Gastroesophageal sphincter (tissue), 4 donors: Measurements from ENCODE around the gene NR3C2. TPM values are rescaled to one million over a fixed set of nuclear protein-coding genes. Genes with fewer than 3 reads are reported as not detected.
A peak's percentile ranks its signal among the peaks of the same experiment; 100 is the strongest.

Experiments used
- ATAC-seq: fragments of 150-250 bp; one replicate; pipeline ENCODE4 v1.9.1; 2016; ENCODE audit warnings: mild to moderate bottlenecking, moderate library complexity
- H3K27ac ChIP-seq, 4 donors: fragments of 200-600 bp; sonication (generic) in 3 of 4; 1 replicate in 3 of 4; 2 replicates in 1 of 4; pipeline ENCODE4 v1.5.1; 2016 to 2019
- H3K27me3 ChIP-seq: fragments of 200-600 bp; sonication (generic); one replicate; pipeline ENCODE4 v1.5.1; 2019
- H3K36me3 ChIP-seq, 2 donors: fragments of 200-600 bp; sonication (generic); one replicate each; pipeline ENCODE4 v1.5.1; 2019; ENCODE audit warnings: control low read depth in 1 of 2
- H3K4me1 ChIP-seq, 3 donors: fragments of 200-600 bp; sonication (generic); 1 replicate in 2 of 3; 2 replicates in 1 of 3; pipeline ENCODE4 v1.5.1; 2016 to 2019; ENCODE audit warnings: control low read depth in 2 of 3
- H3K4me3 ChIP-seq, 2 donors: fragments of 200-600 bp; sonication (generic); one replicate each; pipeline ENCODE4 v1.5.1; 2019; ENCODE audit warnings: mild to moderate bottlenecking in 1 of 2, moderate library complexity in 1 of 2
- H3K9me3 ChIP-seq, 3 donors: fragments of 200-600 bp; sonication (generic); one replicate each; pipeline ENCODE4 v1.5.1; 2017 to 2019; ENCODE audit warnings: control low read depth in 2 of 3
- CTCF ChIP-seq, 4 experiments: fragments of 200-600 bp in 2 of 4; fragments of 450-650 bp in 2 of 4; sonication (generic) in 1 of 4; IDR thresholded peaks; one replicate each; pipeline ENCODE4 v1.5.1; 2017 to 2019; ENCODE audit warnings: antibody characterized with exemption in 4 of 4, mild to moderate bottlenecking in 2 of 4, moderate library complexity in 2 of 4
- EP300 ChIP-seq: sonication (generic); formaldehyde crosslinking; IDR thresholded peaks from one replicate; pipeline ENCODE4 v1.6.1; 2017; ENCODE audit warnings: antibody characterized with exemption, mild to moderate bottlenecking
- POLR2A ChIP-seq, 2 donors: fragments of 450-650 bp; IDR thresholded peaks; one replicate each; pipeline ENCODE4 v1.6.1; 2017; ENCODE audit warnings: antibody characterized with exemption in 2 of 2, mild to moderate bottlenecking in 2 of 2, moderate library complexity in 1 of 2
- POLR2AphosphoS5 ChIP-seq: sonication (generic); formaldehyde crosslinking; IDR thresholded peaks from one replicate; pipeline ENCODE4 v1.6.1; 2017; ENCODE audit warnings: antibody characterized with exemption
- WGBS, 2 donors: methylation state at CpG; one replicate each; pipeline ENCODE4 v1.1.5; 2018; ENCODE audit warnings: low coverage in 1 of 2; 5-methylcytosine and 5-hydroxymethylcytosine counted together
- total RNA-seq, 4 donors: library from RNA; depleted of rRNA; stranded (reverse); fragments of >200 nt; gene quantifications; one replicate each; pipeline ENCODE4 v1.1.0, GENCODE V29; 2016

NR3C2 gene
- total RNA-seq, 4 donors from 2014 or later, result 11.6 to 15.9 (median 13.9) TPM

- no peaks in the 10 kb centered on the region for H3K27me3 ChIP-seq
- H3K9me3 ChIP-seq, result no peaks in the 10 kb centered on the region
- H3K36me3 ChIP-seq, result no peaks in the 10 kb centered on the region
- H3K27ac ChIP-seq, result no peak overlapping the region
- 38 to 57% methylated on average over 1 of the region's 1 CpG for WGBS, 2 donors
- no peak overlapping the region for H3K4me3 ChIP-seq
- no peak for TF ChIP-seq POLR2A (IDR thresholded peaks at IDR 0.05)
- TF ChIP-seq POLR2AphosphoS5, result no peak
- TF ChIP-seq CTCF (IDR thresholded peaks at IDR 0.05), result no peak
- no peak for TF ChIP-seq EP300
- H3K4me1 ChIP-seq, result peaks cover 0 to 26% (median 0%) of the 10 kb centered on the region in 3 donors
- no peak for ATAC-seq
Measured at GRCh38 chr4:148225639-148226038, 216.6 kb downstream of the NR3C2 start.

GRCh38 chr4:148224476-148224875, 217.7 kb downstream of the NR3C2 start:
- Histone ChIP-seq H3K9me3 (no peaks in the 10 kb centered on the region), H3K27me3 (no peaks in the 10 kb centered on the region), H3K36me3 (no peaks in the 10 kb centered on the region), H3K4me3 (no peak overlapping the region), H3K27ac (no peak overlapping the region), H3K4me1 (peaks cover 0 to 21% (median 0%) of the 10 kb centered on the region in 3 donors)
- TF ChIP-seq CTCF (IDR thresholded peaks at IDR 0.05) (no peak), EP300 (no peak)
- ATAC-seq, result no peak
- whole genome bisulfite sequencing, 2 donors, result 33 to 51% methylated on average over 3 of the region's 3 CpGs

- ATAC-seq, result no peak
- Histone ChIP-seq H3K36me3 (no peaks in the 10 kb centered on the region), H3K27me3 (no peaks in the 10 kb centered on the region), H3K27ac (no peak overlapping the region), H3K4me1 (peaks cover 0 to 16% (median 0%) of the 10 kb centered on the region in 3 donors), H3K4me3 (no peak overlapping the region), H3K9me3 (no peaks in the 10 kb centered on the region)
- WGBS, 2 donors, result 79 to 87% methylated on average over 8 of the region's 8 CpGs
- TF ChIP-seq EP300 (no peak), CTCF (IDR thresholded peaks at IDR 0.05) (no peak), POLR2AphosphoS5 (no peak), POLR2A (IDR thresholded peaks at IDR 0.05) (no peak)
Measured at GRCh38 chr4:148222991-148223660, 219.1 kb downstream of the NR3C2 start.

GRCh38 chr4:148216866-148217814, 225.1 kb downstream of the NR3C2 start:
- Histone ChIP-seq H3K36me3 (no peaks in the 10 kb centered on the region), H3K4me1 (peaks cover 4 to 41% (median 14%) of the 10 kb centered on the region in 3 donors), H3K4me3 (peak overlapping the region in 1 of 2 donors; percentile 14), H3K27me3 (no peaks in the 10 kb centered on the region), H3K27ac (peak overlapping the region in 3 of 4 donors; percentile 13 to 38 (median 35)), H3K9me3 (no peaks in the 10 kb centered on the region)
- TF ChIP-seq POLR2AphosphoS5 (no peak), CTCF (IDR thresholded peaks at IDR 0.05) (no peak), EP300 (no peak), POLR2A (IDR thresholded peaks at IDR 0.05) (no peak)
- WGBS, 2 donors, result 58 to 61% methylated on average over 2 to 5 of the region's 5 CpGs
- no peak for ATAC-seq
